ENCODE results near the gene FGFBP3.
"Not testable (repeated sequence)": the region's sequence is repeated elsewhere in the genome, so short reads cannot be mapped to it uniquely, and the experiment has no call there.

FGFBP3 gene

GRCh38 chr10:91901784-91902677 is 7.3 kb downstream of the FGFBP3 start:
- Histone ChIP-seq H3K4me3 (ENCODE audit: insufficient read depth, low read length, poor library complexity, severe bottlenecking) (no peak overlapping the region), H3K4me2 (ENCODE audit: low read depth, low read length, poor library complexity, severe bottlenecking) (no peak overlapping the region), H3K27ac (ENCODE audit: low read depth, low read length) (no peak overlapping the region)

GRCh38 chr10:91897421-91897820 is 11.9 kb downstream of the FGFBP3 start:
- Histone ChIP-seq H3F3A (ENCODE audit: insufficient read depth) (no peaks in the 10 kb centered on the region), H3K27me3 (ENCODE audit: low read length) (no peaks in the 10 kb centered on the region), H3K36me3 (ENCODE audit: low read length) (no peaks in the 10 kb centered on the region), H3K9me3 (ENCODE audit: insufficient read depth, low read length) (no peaks in the 10 kb centered on the region), H3K4me3 (ENCODE audit: insufficient read depth, low read length, poor library complexity, severe bottlenecking) (no peak overlapping the region), H4K20me1 (ENCODE audit: low read depth, low read length) (no peaks in the 10 kb centered on the region), H3K9me2 (replicated peaks; ENCODE audit: insufficient read depth, low read length) (no peaks in the 10 kb centered on the region), H3K79me2 (ENCODE audit: insufficient read depth, low read length) (no peaks in the 10 kb centered on the region), H3K27ac (ENCODE audit: low read depth, low read length) (no peak overlapping the region), H3K4me2 (ENCODE audit: low read depth, low read length, poor library complexity, severe bottlenecking) (no peak overlapping the region), H3K9ac (ENCODE audit: low read length) (no peak overlapping the region), H2AFZ (ENCODE audit: low read depth, low read length, severe bottlenecking) (no peak overlapping the region)
- TF ChIP-seq EZH2phosphoT487 (conservative IDR thresholded peaks at IDR 0.05; ENCODE audit: low read length) = no peak
- TF ChIP-seq CTCF (IDR thresholded peaks at IDR 0.05; ENCODE audit: insufficient read depth, low read length, poor library complexity, severe bottlenecking) = no peak

More at GRCh38 chr10:91901784-91902677, 7.3 kb downstream of the FGFBP3 start:
- Histone ChIP-seq H2AFZ (ENCODE audit: low read depth, low read length, severe bottlenecking) (no peak overlapping the region), H3K9me3 (ENCODE audit: insufficient read depth, low read length) (no peaks in the 10 kb centered on the region), H3K27me3 (ENCODE audit: low read length) (no peaks in the 10 kb centered on the region), H3F3A (ENCODE audit: insufficient read depth) (no peaks in the 10 kb centered on the region; the same call in 1 of the 2 replicates), H3K9ac (ENCODE audit: low read length) (no peak overlapping the region), H3K9me2 (replicated peaks; ENCODE audit: insufficient read depth, low read length) (no peaks in the 10 kb centered on the region), H4K20me1 (ENCODE audit: low read depth, low read length) (no peaks in the 10 kb centered on the region), H3K79me2 (ENCODE audit: insufficient read depth, low read length) (no peaks in the 10 kb centered on the region), H3K36me3 (ENCODE audit: low read length) (no peaks in the 10 kb centered on the region)
- no peak for TF ChIP-seq EZH2phosphoT487 (conservative IDR thresholded peaks at IDR 0.05; ENCODE audit: low read length)
- no peak for TF ChIP-seq CTCF (IDR thresholded peaks at IDR 0.05; ENCODE audit: insufficient read depth, low read length, poor library complexity, severe bottlenecking)

- no peaks in the 10 kb centered on the region for H3K36me3 ChIP-seq (ENCODE audit: low read length)
- TF ChIP-seq CTCF (IDR thresholded peaks at IDR 0.05; ENCODE audit: insufficient read depth, low read length, poor library complexity, severe bottlenecking) (no peak), EZH2phosphoT487 (conservative IDR thresholded peaks at IDR 0.05; ENCODE audit: low read length) (no peak)
- no peak overlapping the region for H3K27ac ChIP-seq (ENCODE audit: low read depth, low read length)
- no peak overlapping the region for H3K4me3 ChIP-seq (ENCODE audit: insufficient read depth, low read length, poor library complexity, severe bottlenecking)
- H3K9me3 ChIP-seq (ENCODE audit: insufficient read depth, low read length) = no peaks in the 10 kb centered on the region
- no peaks in the 10 kb centered on the region for H3K9me2 ChIP-seq (replicated peaks; ENCODE audit: insufficient read depth, low read length)
- no peaks in the 10 kb centered on the region for H3F3A ChIP-seq (ENCODE audit: insufficient read depth)
- no peaks in the 10 kb centered on the region for H3K79me2 ChIP-seq (ENCODE audit: insufficient read depth, low read length)
- H3K27me3 ChIP-seq (ENCODE audit: low read length) = no peaks in the 10 kb centered on the region
- no peaks in the 10 kb centered on the region for H4K20me1 ChIP-seq (ENCODE audit: low read depth, low read length)
- no peak overlapping the region for H3K9ac ChIP-seq (ENCODE audit: low read length)
- no peak overlapping the region for H3K4me2 ChIP-seq (ENCODE audit: low read depth, low read length, poor library complexity, severe bottlenecking)
- H2AFZ ChIP-seq (ENCODE audit: low read depth, low read length, severe bottlenecking) = no peak overlapping the region
These were observed 13.0 kb downstream of the FGFBP3 start for GRCh38 chr10:91896212-91896756.

- not testable (repeated sequence) for H3K9ac ChIP-seq (ENCODE audit: low read length); H3K4me2 ChIP-seq (ENCODE audit: low read depth, low read length, poor library complexity, severe bottlenecking); H3K9me3 ChIP-seq (ENCODE audit: insufficient read depth, low read length); H3K27ac ChIP-seq (ENCODE audit: low read depth, low read length); H3K9me2 ChIP-seq (replicated peaks; ENCODE audit: insufficient read depth, low read length); H3K4me3 ChIP-seq (ENCODE audit: insufficient read depth, low read length, poor library complexity, severe bottlenecking); H4K20me1 ChIP-seq (ENCODE audit: low read depth, low read length); H2AFZ ChIP-seq (ENCODE audit: low read depth, low read length, severe bottlenecking); H3K36me3 ChIP-seq (ENCODE audit: low read length); H3K79me2 ChIP-seq (ENCODE audit: insufficient read depth, low read length); H3K27me3 ChIP-seq (ENCODE audit: low read length); H3F3A ChIP-seq (ENCODE audit: insufficient read depth)
These were observed 15.0 kb downstream of the FGFBP3 start for GRCh38 chr10:91894261-91894685.

All from SU-DHL-6 (cell line).